HG03457 (cell line): Measurements from ENCODE around the gene CDH3.
"Not testable (repeated sequence)": the region's sequence is repeated elsewhere in the genome, so short reads cannot be mapped to it uniquely, and the experiment has no call there.

ENCODE experiments used
- ATAC-seq: cut with Tn5 transposase; IDR thresholded peaks from one replicate; pipeline ENCODE4 v1.9.1; 2021; ENCODE audit warnings: moderate number of reproducible peaks; ENCODE audit not compliant: unreplicated experiment

The CDH3 gene

GRCh38 chr16:68698091-68698490, 53.0 kb downstream of the CDH3 start:
- ATAC-seq, result no peak

- ATAC-seq, result no peak
Observed at GRCh38 chr16:68700120-68700519, 55.0 kb downstream of the CDH3 start.

GRCh38 chr16:68700831-68701230, 55.7 kb downstream of the CDH3 start:
- ATAC-seq, result no peak

GRCh38 chr16:68704232-68704867, 59.2 kb downstream of the CDH3 start:
- ATAC-seq, result no peak

GRCh38 chr16:68707340-68708152, 62.4 kb downstream of the CDH3 start:
- no peak for ATAC-seq

GRCh38 chr16:68710211-68710610, 65.1 kb downstream of the CDH3 start:
- ATAC-seq, result no peak

GRCh38 chr16:68711421-68712139, 66.5 kb downstream of the CDH3 start:
- ATAC-seq, result no peak

- ATAC-seq, result no peak
Observed at GRCh38 chr16:68713361-68713760, 68.3 kb downstream of the CDH3 start.

- no peak for ATAC-seq
Observed at GRCh38 chr16:68715471-68715870, 70.4 kb downstream of the CDH3 start.

- ATAC-seq, result not testable (repeated sequence)
Observed at GRCh38 chr16:68716516-68716915, 71.4 kb downstream of the CDH3 start.

- no peak for ATAC-seq
Observed at GRCh38 chr16:68717684-68718083, 72.6 kb downstream of the CDH3 start.

- ATAC-seq, result no peak
Observed at GRCh38 chr16:68718590-68718989, 73.5 kb downstream of the CDH3 start.

GRCh38 chr16:68719993-68720489, 74.9 kb downstream of the CDH3 start:
- no peak for ATAC-seq

GRCh38 chr16:68722119-68723024, 77.3 kb downstream of the CDH3 start:
- ATAC-seq, result no peak

GRCh38 chr16:68724797-68725196, 79.7 kb downstream of the CDH3 start:
- no peak for ATAC-seq

- no peak for ATAC-seq
Observed at GRCh38 chr16:68728523-68728922, 83.4 kb downstream of the CDH3 start.

- ATAC-seq, result no peak
Observed at GRCh38 chr16:68731637-68732036, 86.5 kb downstream of the CDH3 start.

- no peak for ATAC-seq
Observed at GRCh38 chr16:68732042-68732680, 87.1 kb downstream of the CDH3 start.

GRCh38 chr16:68732741-68733399, 87.8 kb downstream of the CDH3 start:
- ATAC-seq, result no peak

GRCh38 chr16:68733570-68733969, 88.5 kb downstream of the CDH3 start:
- ATAC-seq, result no peak
